Endothelial cell (in vitro differentiated cells): Measurements from ENCODE around the gene EEPD1. TPM values are rescaled to one million over a fixed set of nuclear protein-coding genes. Genes with fewer than 3 reads are reported as not detected.

Experiments used
- DNase-seq: peaks from one replicate; pipeline ENCODE4 v3.0.0; 2021; ENCODE audit warnings: low spot score
- H3K27ac Mint-ChIP-seq: one replicate; pipeline ENCODE4 v1.8.0; 2021; ENCODE audit warnings: mixed read lengths, inconsistent platforms; ENCODE audit not compliant: unreplicated experiment
- H3K27me3 Mint-ChIP-seq: one replicate; pipeline ENCODE4 v1.8.0; 2021; ENCODE audit warnings: mild to moderate bottlenecking, moderate library complexity, mixed read lengths, inconsistent platforms; ENCODE audit not compliant: unreplicated experiment
- H3K36me3 Mint-ChIP-seq: one replicate; pipeline ENCODE4 v1.8.0; 2021; ENCODE audit warnings: mild to moderate bottlenecking, low read depth, mixed read lengths, inconsistent platforms; ENCODE audit not compliant: unreplicated experiment
- H3K4me1 Mint-ChIP-seq: one replicate; pipeline ENCODE4 v1.8.0; 2021; ENCODE audit warnings: mild to moderate bottlenecking, mixed read lengths, inconsistent platforms; ENCODE audit not compliant: unreplicated experiment
- H3K4me3 Mint-ChIP-seq: one replicate; pipeline ENCODE4 v1.8.0; 2021; ENCODE audit warnings: mild to moderate bottlenecking, mixed read lengths, inconsistent platforms; ENCODE audit not compliant: unreplicated experiment
- H3K9me3 Mint-ChIP-seq: one replicate; pipeline ENCODE4 v1.8.0; 2021; ENCODE audit warnings: mixed read lengths, inconsistent platforms; ENCODE audit not compliant: unreplicated experiment
- CTCF ChIP-seq: fragments of 200-600 bp; sonication (generic); IDR thresholded peaks from one replicate; pipeline ENCODE4 v1.5.0; 2021; ENCODE audit warnings: antibody characterized with exemption; ENCODE audit not compliant: unreplicated experiment
- total RNA-seq: library from RNA; stranded (reverse); fragmentation: NEBNext Ultra II Directional; extraction: Animal tissue kit (Norgen Biotek cat#: 25700); gene quantifications from one replicate; pipeline ENCODE4 v1.2.1, GENCODE V29; 2021; ENCODE audit not compliant: unreplicated experiment

The EEPD1 gene
- total RNA-seq, 1 donor from 2014 or later, result 12.6 TPM

- H3K36me3 Mint-ChIP-seq, result no peaks in the 10 kb centered on the region
- H3K27ac Mint-ChIP-seq, result no peak overlapping the region
- H3K4me1 Mint-ChIP-seq, result no peaks in the 10 kb centered on the region
- no peaks in the 10 kb centered on the region for H3K27me3 Mint-ChIP-seq
- H3K4me3 Mint-ChIP-seq, result no peak overlapping the region
- TF ChIP-seq CTCF, result no peak
- no peak for DNase-seq
- no peaks in the 10 kb centered on the region for H3K9me3 Mint-ChIP-seq
Observed at GRCh38 chr7:36219429-36219828, 66.4 kb downstream of the EEPD1 start.

- no peak for DNase-seq
- Mint-ChIP-seq H3K36me3 (no peaks in the 10 kb centered on the region), H3K27ac (no peak overlapping the region), H3K27me3 (no peaks in the 10 kb centered on the region), H3K4me1 (no peaks in the 10 kb centered on the region), H3K9me3 (no peaks in the 10 kb centered on the region), H3K4me3 (no peak overlapping the region)
- no peak for TF ChIP-seq CTCF
Observed at GRCh38 chr7:36223851-36224250, 70.8 kb downstream of the EEPD1 start.

- no peaks in the 10 kb centered on the region for H3K27me3 Mint-ChIP-seq
- no peaks in the 10 kb centered on the region for H3K4me1 Mint-ChIP-seq
- no peak overlapping the region for H3K4me3 Mint-ChIP-seq
- no peaks in the 10 kb centered on the region for H3K9me3 Mint-ChIP-seq
- TF ChIP-seq CTCF, result no peak
- no peak overlapping the region for H3K27ac Mint-ChIP-seq
- H3K36me3 Mint-ChIP-seq, result no peaks in the 10 kb centered on the region
- no peak for DNase-seq
Observed at GRCh38 chr7:36224934-36225858, 72.1 kb downstream of the EEPD1 start.

- Mint-ChIP-seq H3K36me3 (no peaks in the 10 kb centered on the region), H3K4me3 (no peak overlapping the region), H3K27ac (no peak overlapping the region), H3K27me3 (peaks cover 2% of the 10 kb centered on the region), H3K4me1 (peaks cover under 1% of the 10 kb centered on the region), H3K9me3 (no peaks in the 10 kb centered on the region)
- no peak for TF ChIP-seq CTCF
- DNase-seq, result no peak
Observed at GRCh38 chr7:36226151-36226550, 73.1 kb downstream of the EEPD1 start.

GRCh38 chr7:36227223-36227622 is 74.2 kb downstream of the EEPD1 start:
- no peak overlapping the region for H3K4me3 Mint-ChIP-seq
- H3K9me3 Mint-ChIP-seq, result no peaks in the 10 kb centered on the region
- no peak for TF ChIP-seq CTCF
- no peaks in the 10 kb centered on the region for H3K36me3 Mint-ChIP-seq
- no peak overlapping the region for H3K27ac Mint-ChIP-seq
- no peak for DNase-seq
- H3K27me3 Mint-ChIP-seq, result peaks cover 5% of the 10 kb centered on the region
- H3K4me1 Mint-ChIP-seq, result peaks cover 2% of the 10 kb centered on the region
